Measurements from ENCODE around the gene MTCL1.

MTCL1 gene

DNA sequence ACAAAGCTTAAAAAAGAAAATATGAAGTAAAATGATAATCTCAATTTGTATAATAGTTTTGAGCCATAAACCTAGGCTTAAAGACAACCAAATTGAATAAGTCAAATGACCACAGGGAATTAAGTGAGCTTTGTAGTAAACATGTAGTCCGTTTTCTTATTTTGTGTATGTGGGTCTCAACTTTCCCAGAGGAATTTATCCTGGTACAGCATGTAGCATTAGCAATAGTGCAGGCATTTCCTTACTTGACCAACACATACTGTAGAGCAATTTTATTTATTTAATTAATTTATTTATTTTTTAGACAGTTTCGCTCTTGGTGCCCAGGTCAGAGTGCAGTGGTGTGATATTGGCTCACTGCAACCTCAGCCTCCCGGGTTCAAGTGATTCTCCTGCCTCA lies 37.5 kb upstream of the MTCL1 start:
- no peaks in the 10 kb centered on the region for H3K27me3 ChIP-seq (ENCODE audit: control insufficient read depth in 1 of 2, insufficient read depth in 2 of 2, low read length in 2 of 2)
- no peak overlapping the region for H3K9ac ChIP-seq (ENCODE audit: low read length in 2 of 2)
- no peak overlapping the region for H3K4me3 ChIP-seq (ENCODE audit: low read length in 2 of 2)
- H3K36me3 ChIP-seq (ENCODE audit: control insufficient read depth in 2 of 2, insufficient read depth in 2 of 2, low read length in 2 of 2): no peaks in the 10 kb centered on the region
- no peaks in the 10 kb centered on the region for H3K9me3 ChIP-seq (ENCODE audit: control insufficient read depth in 2 of 2, low read length in 2 of 2)
- no peak overlapping the region for H3K27ac ChIP-seq (ENCODE audit: low read length)
- no peaks in the 10 kb centered on the region for H3K4me1 ChIP-seq (ENCODE audit: control insufficient read depth, insufficient read depth, low read length)

DNA sequence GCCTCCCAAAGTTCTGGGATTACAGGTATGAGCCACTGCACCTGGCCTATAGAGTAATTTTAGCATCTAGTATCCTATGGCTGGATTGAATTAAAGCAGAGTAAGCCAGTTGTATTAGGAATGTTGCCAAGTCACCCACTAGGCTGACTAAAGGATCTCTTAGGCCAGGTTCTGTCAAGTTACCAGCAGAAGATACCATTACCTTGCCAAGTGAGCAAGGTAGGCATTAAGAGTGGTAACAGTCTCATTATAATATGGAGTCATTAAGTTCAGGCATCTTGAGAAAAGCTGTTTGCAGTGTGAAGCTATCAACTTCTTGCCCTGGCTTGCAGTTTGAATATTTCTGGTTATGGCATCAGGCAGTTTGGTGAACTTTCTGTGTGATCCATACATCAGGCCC lies 37.0 kb upstream of the MTCL1 start:
- H3K27ac ChIP-seq (ENCODE audit: low read length): no peak overlapping the region
- no peaks in the 10 kb centered on the region for H3K27me3 ChIP-seq (ENCODE audit: control insufficient read depth in 1 of 2, insufficient read depth in 2 of 2, low read length in 2 of 2)
- no peaks in the 10 kb centered on the region for H3K9me3 ChIP-seq (ENCODE audit: control insufficient read depth in 2 of 2, low read length in 2 of 2)
- no peaks in the 10 kb centered on the region for H3K4me1 ChIP-seq (ENCODE audit: control insufficient read depth, insufficient read depth, low read length)
- H3K9ac ChIP-seq (ENCODE audit: low read length in 2 of 2): no peak overlapping the region
- H3K4me3 ChIP-seq (ENCODE audit: low read length in 2 of 2): no peak overlapping the region
- H3K36me3 ChIP-seq (ENCODE audit: control insufficient read depth in 2 of 2, insufficient read depth in 2 of 2, low read length in 2 of 2): no peaks in the 10 kb centered on the region

DNA sequence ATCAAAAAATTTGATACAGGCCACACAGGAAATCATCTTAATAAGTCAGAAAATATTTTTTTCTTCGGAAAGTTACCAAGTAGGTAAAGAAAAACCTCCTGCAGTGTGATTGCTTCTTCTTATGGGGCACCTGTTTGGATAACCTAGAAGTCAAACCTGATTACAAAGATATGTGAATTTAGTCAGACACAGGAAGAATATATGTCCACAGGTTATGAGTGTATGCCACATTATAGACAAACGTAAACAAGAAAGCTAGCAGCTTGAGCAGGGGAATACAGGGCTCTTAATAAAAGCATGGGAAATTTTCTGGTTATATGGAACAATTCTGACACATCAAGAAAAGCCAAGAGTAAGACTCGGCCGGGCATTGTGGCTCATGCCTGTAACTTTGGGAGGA lies 35.8 kb upstream of the MTCL1 start:
- Histone ChIP-seq H3K9me3 (ENCODE audit: control insufficient read depth in 2 of 2, low read length in 2 of 2) (no peaks in the 10 kb centered on the region), H3K27me3 (ENCODE audit: control insufficient read depth in 1 of 2, insufficient read depth in 2 of 2, low read length in 2 of 2) (no peaks in the 10 kb centered on the region), H3K4me1 (ENCODE audit: control insufficient read depth, insufficient read depth, low read length) (no peaks in the 10 kb centered on the region), H3K36me3 (ENCODE audit: control insufficient read depth in 2 of 2, insufficient read depth in 2 of 2, low read length in 2 of 2) (no peaks in the 10 kb centered on the region), H3K9ac (ENCODE audit: low read length in 2 of 2) (no peak overlapping the region), H3K27ac (ENCODE audit: low read length) (no peak overlapping the region), H3K4me3 (ENCODE audit: low read length in 2 of 2) (no peak overlapping the region)

DNA sequence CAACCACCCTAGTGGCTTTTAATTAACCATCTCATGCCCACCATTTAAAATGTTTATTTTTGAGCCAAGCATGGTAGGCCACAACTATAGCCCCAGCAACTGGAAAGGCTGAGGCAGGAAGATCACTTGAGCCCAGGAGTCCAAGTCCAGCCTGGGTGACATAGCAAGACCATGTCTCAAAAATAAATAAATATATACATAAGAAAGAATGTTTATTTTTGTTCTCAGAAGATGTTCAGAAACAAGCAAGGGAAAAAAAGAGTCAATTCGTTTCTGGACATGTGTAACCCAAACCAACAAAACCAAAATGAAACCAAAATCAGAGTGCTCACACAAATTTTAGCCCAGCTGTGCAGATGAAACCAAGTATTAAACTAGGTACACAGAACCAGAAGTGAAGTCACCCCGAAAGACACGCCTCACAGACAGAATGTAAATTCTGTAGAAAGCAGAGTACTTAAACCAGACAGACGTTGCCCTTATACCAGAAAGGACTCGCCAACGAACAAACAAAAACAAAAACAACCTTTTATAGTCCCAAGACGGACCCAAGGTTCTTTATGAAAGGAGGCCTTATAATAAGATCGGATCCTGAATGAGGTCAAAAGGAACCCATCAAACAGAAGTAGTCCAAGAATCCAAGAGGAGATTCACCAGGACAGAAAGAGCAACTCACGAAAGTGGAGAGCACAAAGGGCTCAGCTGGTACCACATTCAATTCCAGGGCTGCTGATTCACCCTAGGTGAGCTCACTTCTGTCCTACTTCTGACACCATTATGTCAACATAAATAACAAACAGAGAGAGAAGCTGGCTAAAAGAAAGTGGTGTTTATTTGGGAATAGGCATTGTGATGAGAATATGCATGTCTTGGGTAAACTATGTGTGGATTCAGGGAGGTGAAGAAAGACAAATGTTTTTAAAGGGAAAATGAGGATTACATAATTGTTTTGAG lies 31.8 kb upstream of the MTCL1 start:
- no peaks in the 10 kb centered on the region for H3K4me1 ChIP-seq (ENCODE audit: control insufficient read depth, insufficient read depth, low read length)
- no peak overlapping the region for H3K27ac ChIP-seq (ENCODE audit: low read length)
- H3K9ac ChIP-seq (ENCODE audit: low read length in 2 of 2): no peak overlapping the region
- no peak overlapping the region for H3K4me3 ChIP-seq (ENCODE audit: low read length in 2 of 2)
- no peaks in the 10 kb centered on the region for H3K27me3 ChIP-seq (ENCODE audit: control insufficient read depth in 1 of 2, insufficient read depth in 2 of 2, low read length in 2 of 2)
- H3K9me3 ChIP-seq (ENCODE audit: control insufficient read depth in 2 of 2, low read length in 2 of 2): no peaks in the 10 kb centered on the region
- no peaks in the 10 kb centered on the region for H3K36me3 ChIP-seq (ENCODE audit: control insufficient read depth in 2 of 2, insufficient read depth in 2 of 2, low read length in 2 of 2)

DNA sequence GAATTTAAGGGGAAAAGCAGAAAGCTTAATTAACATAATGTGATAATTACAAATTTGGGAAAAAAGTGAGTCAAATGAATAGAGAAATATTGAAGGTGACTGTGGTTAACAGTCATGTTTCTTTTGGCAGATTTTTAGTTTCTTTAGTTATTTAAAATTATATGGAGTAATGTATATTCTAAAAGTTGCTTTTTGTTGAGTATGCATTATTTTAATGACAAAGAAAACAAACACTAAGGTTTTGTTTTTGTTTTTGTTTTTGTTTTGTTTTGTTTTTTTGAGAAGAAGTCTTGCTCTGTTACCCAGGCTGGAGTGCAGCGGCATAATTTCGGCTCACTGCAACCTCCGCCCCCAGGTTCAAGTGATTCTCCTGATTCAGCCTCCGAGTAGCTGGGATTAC lies 30.3 kb upstream of the MTCL1 start:
- no peaks in the 10 kb centered on the region for H3K27me3 ChIP-seq (ENCODE audit: control insufficient read depth in 1 of 2, insufficient read depth in 2 of 2, low read length in 2 of 2)
- no peaks in the 10 kb centered on the region for H3K4me1 ChIP-seq (ENCODE audit: control insufficient read depth, insufficient read depth, low read length)
- no peak overlapping the region for H3K9ac ChIP-seq (ENCODE audit: low read length in 2 of 2)
- no peak overlapping the region for H3K27ac ChIP-seq (ENCODE audit: low read length)
- H3K9me3 ChIP-seq (ENCODE audit: control insufficient read depth in 2 of 2, low read length in 2 of 2): no peaks in the 10 kb centered on the region
- H3K4me3 ChIP-seq (ENCODE audit: low read length in 2 of 2): no peak overlapping the region
- H3K36me3 ChIP-seq (ENCODE audit: control insufficient read depth in 2 of 2, insufficient read depth in 2 of 2, low read length in 2 of 2): no peaks in the 10 kb centered on the region

DNA sequence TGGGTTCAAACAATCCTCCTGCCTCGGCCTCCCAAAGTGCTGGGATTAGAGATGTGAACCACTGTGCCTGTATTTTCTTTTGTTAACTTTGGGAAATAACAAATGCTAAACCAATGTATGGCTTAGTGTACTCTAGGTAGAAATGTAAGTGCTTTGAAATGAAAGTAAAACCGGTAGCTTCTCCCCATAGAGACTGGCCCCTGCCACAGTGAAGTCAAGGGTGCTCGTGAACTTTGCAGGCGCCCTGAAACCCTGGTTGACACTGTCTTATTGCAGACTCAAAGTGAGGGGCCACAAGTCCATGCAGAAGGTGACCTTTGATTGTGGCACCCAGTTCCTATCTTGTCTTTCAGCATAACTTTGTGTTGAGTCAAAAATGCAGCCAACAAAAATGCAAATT lies 24.2 kb upstream of the MTCL1 start:
- Histone ChIP-seq H3K27ac (ENCODE audit: low read length) (no peak overlapping the region), H3K4me3 (ENCODE audit: low read length in 2 of 2) (no peak overlapping the region), H3K27me3 (ENCODE audit: control insufficient read depth in 1 of 2, insufficient read depth in 2 of 2, low read length in 2 of 2) (no peaks in the 10 kb centered on the region), H3K9me3 (ENCODE audit: control insufficient read depth in 2 of 2, low read length in 2 of 2) (no peaks in the 10 kb centered on the region), H3K36me3 (ENCODE audit: control insufficient read depth in 2 of 2, insufficient read depth in 2 of 2, low read length in 2 of 2) (no peaks in the 10 kb centered on the region), H3K9ac (ENCODE audit: low read length in 2 of 2) (no peak overlapping the region), H3K4me1 (ENCODE audit: control insufficient read depth, insufficient read depth, low read length) (no peaks in the 10 kb centered on the region)

DNA sequence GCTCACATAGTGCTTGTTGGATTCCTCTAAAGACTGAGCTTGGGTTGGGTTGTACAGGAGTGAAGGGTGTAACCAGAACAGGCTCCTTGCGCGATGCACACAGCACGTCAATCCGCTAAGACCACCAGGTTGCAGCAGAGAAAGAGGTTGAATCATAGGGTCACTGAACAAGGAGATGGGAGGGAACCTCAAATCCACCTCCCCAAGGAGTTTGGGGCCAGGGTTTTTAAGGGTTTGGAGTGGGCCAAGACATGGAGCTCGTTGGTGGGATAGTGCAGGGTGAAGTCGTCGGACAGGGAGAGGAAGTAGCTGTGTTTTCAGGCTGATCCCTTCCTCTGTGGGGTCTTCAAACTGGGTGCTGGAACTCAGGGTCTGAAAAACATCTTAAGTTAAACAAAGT lies 20.8 kb upstream of the MTCL1 start:
- no peaks in the 10 kb centered on the region for H3K9me3 ChIP-seq (ENCODE audit: control insufficient read depth in 2 of 2, low read length in 2 of 2)
- no peak overlapping the region for H3K27ac ChIP-seq (ENCODE audit: low read length)
- H3K4me3 ChIP-seq (ENCODE audit: low read length in 2 of 2): no peak overlapping the region
- H3K27me3 ChIP-seq (ENCODE audit: control insufficient read depth in 1 of 2, insufficient read depth in 2 of 2, low read length in 2 of 2): no peaks in the 10 kb centered on the region
- peaks cover 5% of the 10 kb centered on the region for H3K4me1 ChIP-seq (ENCODE audit: control insufficient read depth, insufficient read depth, low read length)
- no peak overlapping the region for H3K9ac ChIP-seq (ENCODE audit: low read length in 2 of 2)
- no peaks in the 10 kb centered on the region for H3K36me3 ChIP-seq (ENCODE audit: control insufficient read depth in 2 of 2, insufficient read depth in 2 of 2, low read length in 2 of 2)

DNA sequence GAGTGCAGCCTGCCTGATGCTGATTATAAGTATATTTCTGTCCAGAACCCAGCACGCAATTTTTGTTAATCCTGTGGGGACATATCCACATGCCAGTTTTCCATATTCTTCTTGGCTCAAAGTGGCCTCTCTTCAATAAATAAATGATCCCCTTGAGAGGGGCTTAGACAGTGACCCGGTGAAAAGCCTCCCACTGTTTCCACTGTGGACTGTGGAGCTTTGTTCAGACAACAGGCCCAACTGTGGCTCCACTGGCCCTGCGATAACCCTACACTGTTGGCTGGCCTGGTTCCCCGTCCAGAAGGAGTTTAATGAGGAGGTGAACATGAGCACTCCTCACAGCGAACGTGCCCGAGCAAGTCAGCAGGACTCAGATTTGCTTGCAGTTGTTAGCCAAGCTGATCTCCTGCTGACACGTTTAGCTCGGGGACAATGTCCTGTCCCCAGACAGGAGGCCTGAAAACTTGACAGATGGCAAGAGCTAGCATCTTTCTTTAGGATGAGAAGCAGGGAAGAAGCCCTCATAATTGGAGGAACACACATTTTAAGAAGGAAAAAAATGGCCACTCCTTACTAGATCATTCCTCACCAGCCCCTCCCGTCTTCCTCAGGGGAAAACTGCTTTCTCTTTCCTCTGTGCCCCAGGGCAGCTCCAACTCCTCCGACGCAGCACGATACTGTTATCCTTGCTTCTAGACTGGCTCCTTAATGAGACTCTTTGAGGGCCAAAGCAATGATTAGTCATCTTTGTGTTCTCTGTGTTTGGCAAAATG lies 20.0 kb upstream of the MTCL1 start:
- Histone ChIP-seq H3K4me3 (ENCODE audit: low read length in 2 of 2) (no peak overlapping the region), H3K4me1 (ENCODE audit: control insufficient read depth, insufficient read depth, low read length) (peaks cover 5% of the 10 kb centered on the region), H3K9ac (ENCODE audit: low read length in 2 of 2) (no peak overlapping the region), H3K27me3 (ENCODE audit: control insufficient read depth in 1 of 2, insufficient read depth in 2 of 2, low read length in 2 of 2) (no peaks in the 10 kb centered on the region), H3K27ac (ENCODE audit: low read length) (no peak overlapping the region), H3K36me3 (ENCODE audit: control insufficient read depth in 2 of 2, insufficient read depth in 2 of 2, low read length in 2 of 2) (no peaks in the 10 kb centered on the region), H3K9me3 (ENCODE audit: control insufficient read depth in 2 of 2, low read length in 2 of 2) (no peaks in the 10 kb centered on the region)

DNA sequence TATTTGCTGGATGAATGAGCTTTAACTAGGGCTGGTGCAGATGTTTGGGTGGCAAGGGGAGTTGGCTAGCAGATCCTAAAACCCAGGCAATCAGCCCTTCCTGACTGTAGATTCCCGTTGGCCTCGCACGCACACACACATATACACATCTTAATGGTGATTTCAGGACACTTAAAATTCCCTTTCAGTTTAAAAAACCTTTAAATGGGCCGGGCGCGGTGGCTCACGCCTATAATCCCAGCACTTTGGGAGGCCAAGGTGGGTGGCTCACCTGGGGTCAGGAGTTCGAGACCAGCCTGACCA lies 19.5 kb upstream of the MTCL1 start:
- Histone ChIP-seq H3K9me3 (ENCODE audit: control insufficient read depth in 2 of 2, low read length in 2 of 2) (no peaks in the 10 kb centered on the region), H3K9ac (ENCODE audit: low read length in 2 of 2) (no peak overlapping the region), H3K4me3 (ENCODE audit: low read length in 2 of 2) (no peak overlapping the region), H3K4me1 (ENCODE audit: control insufficient read depth, insufficient read depth, low read length) (peaks cover 5% of the 10 kb centered on the region), H3K36me3 (ENCODE audit: control insufficient read depth in 2 of 2, insufficient read depth in 2 of 2, low read length in 2 of 2) (no peaks in the 10 kb centered on the region), H3K27me3 (ENCODE audit: control insufficient read depth in 1 of 2, insufficient read depth in 2 of 2, low read length in 2 of 2) (no peaks in the 10 kb centered on the region), H3K27ac (ENCODE audit: low read length) (no peak overlapping the region)

DNA sequence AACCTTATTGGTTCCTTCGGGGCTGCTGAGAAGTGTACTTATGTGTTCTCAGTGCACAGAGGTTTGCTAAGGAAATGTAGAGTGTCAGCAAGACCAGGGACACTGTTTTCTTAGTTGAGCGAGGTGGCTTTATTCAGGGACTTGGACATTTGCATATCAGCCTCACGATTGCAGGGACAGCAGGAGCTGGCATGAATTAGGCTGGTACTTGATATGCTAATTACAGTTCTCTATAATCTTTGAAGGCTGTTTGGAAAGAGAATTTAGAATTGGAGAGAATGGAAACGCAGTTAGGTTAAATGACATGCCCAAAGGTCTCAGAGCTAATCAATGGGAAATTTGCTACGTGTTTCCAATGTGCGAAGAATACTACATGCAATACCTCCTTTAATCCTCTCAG lies 18.7 kb upstream of the MTCL1 start:
- Histone ChIP-seq H3K9ac (ENCODE audit: low read length in 2 of 2) (no peak overlapping the region), H3K4me1 (ENCODE audit: control insufficient read depth, insufficient read depth, low read length) (peaks cover 5% of the 10 kb centered on the region), H3K27ac (ENCODE audit: low read length) (no peak overlapping the region), H3K27me3 (ENCODE audit: control insufficient read depth in 1 of 2, insufficient read depth in 2 of 2, low read length in 2 of 2) (no peaks in the 10 kb centered on the region), H3K36me3 (ENCODE audit: control insufficient read depth in 2 of 2, insufficient read depth in 2 of 2, low read length in 2 of 2) (no peaks in the 10 kb centered on the region), H3K4me3 (ENCODE audit: low read length in 2 of 2) (no peak overlapping the region), H3K9me3 (ENCODE audit: control insufficient read depth in 2 of 2, low read length in 2 of 2) (no peaks in the 10 kb centered on the region)

DNA sequence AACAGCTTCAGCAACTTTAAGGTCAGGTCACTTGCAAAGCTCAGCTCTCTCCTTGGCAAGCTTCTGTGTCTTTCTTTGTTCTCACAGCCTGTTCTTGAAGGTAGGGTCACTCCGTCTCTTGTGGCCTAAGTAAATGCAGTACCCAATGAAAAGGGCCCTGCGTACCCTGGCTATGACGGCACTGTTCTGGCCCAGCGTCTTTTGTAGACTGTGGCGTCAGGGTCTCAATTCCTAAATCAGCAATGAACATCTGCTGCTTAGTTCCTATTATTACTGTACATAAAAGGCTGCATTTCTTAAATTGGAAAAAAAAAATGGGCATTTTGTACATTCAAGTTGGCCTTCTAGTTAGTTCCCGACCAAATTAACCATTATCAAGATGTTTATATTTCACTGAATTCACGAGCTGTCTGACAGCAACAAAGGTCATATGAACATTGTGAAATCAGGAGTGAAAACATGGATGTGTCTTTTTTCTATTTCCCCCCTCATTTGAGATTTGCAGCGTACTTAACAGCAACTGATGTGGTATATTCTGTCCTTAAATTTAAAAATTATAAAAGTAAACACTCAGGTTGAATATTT lies 17.0 kb upstream of the MTCL1 start:
- H3K27me3 ChIP-seq (ENCODE audit: control insufficient read depth in 1 of 2, insufficient read depth in 2 of 2, low read length in 2 of 2): no peaks in the 10 kb centered on the region
- H3K4me1 ChIP-seq (ENCODE audit: control insufficient read depth, insufficient read depth, low read length): peaks cover 5% of the 10 kb centered on the region
- H3K36me3 ChIP-seq (ENCODE audit: control insufficient read depth in 2 of 2, insufficient read depth in 2 of 2, low read length in 2 of 2): no peaks in the 10 kb centered on the region
- no peak overlapping the region for H3K27ac ChIP-seq (ENCODE audit: low read length)
- H3K9ac ChIP-seq (ENCODE audit: low read length in 2 of 2): no peak overlapping the region
- H3K4me3 ChIP-seq (ENCODE audit: low read length in 2 of 2): no peak overlapping the region
- H3K9me3 ChIP-seq (ENCODE audit: control insufficient read depth in 2 of 2, low read length in 2 of 2): no peaks in the 10 kb centered on the region
